Activated CD4-positive, alpha-beta memory T cell treated with anti-CD3 and anti-CD28 coated beads, Interleukin-2, amount 10 ng/mL, durations not matched to agents 7 days and 5 days (primary cell): ENCODE measurements around the gene CYP4F12. TPM values are rescaled to one million over a fixed set of nuclear protein-coding genes. Genes with fewer than 3 reads are reported as not detected.
"Not testable (repeated sequence)": the region's sequence is repeated elsewhere in the genome, so short reads cannot be mapped to it uniquely, and the experiment has no call there.

Experiments used
- CTCF ChIA-PET: fragments of 350-600 bp; sonication (Branson Sonifier 250); formaldehyde crosslinking; loops from one replicate; lab custom pipeline; 2021; ENCODE audit warnings: antibody characterized with exemption, inconsistent platforms; lab: Charles Lee
- POLR2A ChIA-PET: fragments of 350-600 bp; sonication (Branson Sonifier 250); formaldehyde crosslinking; loops from one replicate; lab custom pipeline; 2021; ENCODE audit warnings: antibody characterized with exemption; lab: Charles Lee
- DNase-seq: peaks from one replicate; pipeline ENCODE4 v3.0.0-alpha.2; 2020
- H3K27ac Mint-ChIP-seq: one replicate; pipeline ENCODE4 v1.8.0; 2021; ENCODE audit warnings: mild to moderate bottlenecking, mixed read lengths
- H3K27me3 Mint-ChIP-seq: one replicate; pipeline ENCODE4 v1.8.0; 2021; ENCODE audit warnings: mixed read lengths
- H3K36me3 Mint-ChIP-seq: one replicate; pipeline ENCODE4 v1.8.0; 2021; ENCODE audit warnings: low read depth, mixed read lengths
- H3K4me1 Mint-ChIP-seq: one replicate; pipeline ENCODE4 v1.8.0; 2021; ENCODE audit warnings: mixed read lengths
- H3K4me3 Mint-ChIP-seq: one replicate; pipeline ENCODE4 v1.8.0; 2021; ENCODE audit warnings: mild to moderate bottlenecking, mixed read lengths
- H3K9me3 Mint-ChIP-seq: one replicate; pipeline ENCODE4 v1.8.0; 2021; ENCODE audit warnings: mixed read lengths
- total RNA-seq, 2 experiments: library from RNA; stranded (reverse); gene quantifications; one replicate each; pipeline ENCODE4 v1.2.3, GENCODE V29; 2021

Gene CYP4F12
- total RNA-seq, 2 experiments from 2014 or later, result not detected

DNA sequence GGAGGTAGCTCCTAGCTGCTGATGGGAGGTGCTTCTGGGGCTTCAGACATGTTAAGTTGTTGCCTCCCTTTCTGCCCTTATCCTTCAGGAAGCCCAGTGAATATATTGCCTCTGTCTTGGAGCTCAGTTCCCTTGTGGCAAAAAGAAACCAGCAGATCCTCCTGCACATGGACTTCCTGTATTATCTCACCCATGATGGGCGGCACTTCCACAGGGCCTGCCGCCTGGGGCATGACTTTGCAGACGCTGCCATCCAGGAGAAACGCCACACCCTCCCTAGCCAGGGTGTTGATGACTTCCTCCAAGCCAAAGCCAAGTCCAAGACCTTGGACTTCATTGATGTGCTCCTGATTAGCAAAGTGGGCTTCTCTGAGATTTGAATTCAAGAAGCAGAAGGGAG is 6.0 kb upstream of the CYP4F12 start:
- no peak overlapping the region for H3K4me3 Mint-ChIP-seq
- CTCF ChIA-PET, result no interaction called here
- no peaks in the 10 kb centered on the region for H3K36me3 Mint-ChIP-seq
- H3K9me3 Mint-ChIP-seq, result no peaks in the 10 kb centered on the region
- H3K27ac Mint-ChIP-seq, result no peak overlapping the region
- POLR2A ChIA-PET, result no interaction called here
- DNase-seq, result no peak
- peaks cover 3% of the 10 kb centered on the region for H3K27me3 Mint-ChIP-seq
- H3K4me1 Mint-ChIP-seq, result no peaks in the 10 kb centered on the region

GRCh38 chr19:15669440-15669839 is 3.4 kb upstream of the CYP4F12 start:
- no peak overlapping the region for H3K4me3 Mint-ChIP-seq
- DNase-seq, result no peak
- H3K27me3 Mint-ChIP-seq, result no peaks in the 10 kb centered on the region
- peaks cover 1% of the 10 kb centered on the region for H3K9me3 Mint-ChIP-seq
- CTCF ChIA-PET, result no interaction called here
- POLR2A ChIA-PET, result no interaction called here
- no peak overlapping the region for H3K27ac Mint-ChIP-seq
- no peaks in the 10 kb centered on the region for H3K36me3 Mint-ChIP-seq
- H3K4me1 Mint-ChIP-seq, result no peaks in the 10 kb centered on the region

DNA sequence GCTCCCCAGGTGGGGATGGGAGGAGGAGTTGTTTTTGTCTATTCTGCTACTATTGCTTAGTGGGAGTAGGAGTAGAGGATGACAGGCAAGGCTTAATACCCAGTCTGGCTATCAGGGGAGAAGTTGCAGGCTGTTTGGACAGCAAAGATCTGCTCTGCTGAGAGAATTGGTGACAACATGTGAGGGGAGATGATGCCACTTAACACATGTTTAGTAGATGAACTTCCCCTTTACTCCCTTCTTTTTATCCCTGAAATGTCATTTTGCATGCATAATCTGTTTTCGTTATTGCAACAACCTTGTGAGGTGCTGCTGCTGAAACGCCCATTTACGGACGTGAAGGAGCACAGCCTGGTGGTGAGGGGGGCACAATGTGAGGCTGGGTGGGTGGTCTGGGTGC is 3.0 kb upstream of the CYP4F12 start:
- CTCF ChIA-PET, result no interaction called here
- DNase-seq, result no peak
- H3K4me3 Mint-ChIP-seq, result no peak overlapping the region
- H3K4me1 Mint-ChIP-seq, result no peaks in the 10 kb centered on the region
- POLR2A ChIA-PET, result no interaction called here
- H3K27ac Mint-ChIP-seq, result no peak overlapping the region
- H3K36me3 Mint-ChIP-seq, result no peaks in the 10 kb centered on the region
- peaks cover 3% of the 10 kb centered on the region for H3K9me3 Mint-ChIP-seq
- H3K27me3 Mint-ChIP-seq, result no peaks in the 10 kb centered on the region

- POLR2A ChIA-PET, result no interaction called here
- peaks cover 4% of the 10 kb centered on the region for H3K9me3 Mint-ChIP-seq
- H3K4me1 Mint-ChIP-seq, result no peaks in the 10 kb centered on the region
These were observed 1.6 kb upstream of the CYP4F12 start for GRCh38 chr19:15671237-15671821.

DNA sequence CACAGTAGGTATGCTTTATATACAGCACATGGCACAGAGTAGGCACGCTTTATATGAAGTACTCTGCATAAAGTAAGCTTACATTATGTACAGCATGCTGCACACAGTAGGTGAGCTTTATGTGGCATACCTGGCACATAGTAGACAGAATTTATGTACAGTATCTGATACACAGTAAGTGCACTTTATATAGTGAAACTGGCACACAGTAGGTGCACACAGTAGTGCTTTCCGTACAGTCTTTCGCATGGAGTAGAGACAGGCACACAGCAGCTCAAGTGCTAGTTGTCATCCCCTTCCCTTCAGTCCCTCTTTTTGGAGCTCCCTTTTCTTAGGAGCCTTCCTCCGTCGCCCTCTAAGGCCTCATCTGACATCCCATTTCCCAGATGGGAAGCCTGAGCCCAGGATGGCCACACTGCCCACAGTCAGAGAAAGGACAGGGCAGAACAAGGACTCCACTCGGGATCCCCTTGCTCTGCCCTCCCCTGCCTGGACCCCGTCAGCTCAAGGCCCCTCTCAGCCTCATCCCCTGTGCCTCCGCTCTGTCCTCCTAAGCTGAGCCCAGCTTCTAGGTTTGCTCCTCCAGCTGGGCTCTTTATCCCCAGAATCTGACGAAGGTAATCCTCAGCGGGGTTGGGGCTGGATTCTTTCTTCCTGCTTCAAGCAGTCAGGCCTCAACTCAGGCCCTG is 852 bp upstream of the CYP4F12 start:
- Mint-ChIP-seq H3K27me3 (no peaks in the 10 kb centered on the region), H3K4me3 (no peak overlapping the region), H3K36me3 (no peaks in the 10 kb centered on the region), H3K27ac (no peak overlapping the region), H3K9me3 (peaks cover 7% of the 10 kb centered on the region), H3K4me1 (no peaks in the 10 kb centered on the region)
- no peak for DNase-seq
- CTCF ChIA-PET, result no interaction called here
- POLR2A ChIA-PET, result no interaction called here

More at GRCh38 chr19:15671237-15671821, 1.6 kb upstream of the CYP4F12 start:
- Mint-ChIP-seq H3K27me3 (no peaks in the 10 kb centered on the region), H3K36me3 (no peaks in the 10 kb centered on the region), H3K4me3 (no peak overlapping the region), H3K27ac (no peak overlapping the region)
- DNase-seq, result no peak
- CTCF ChIA-PET, result no interaction called here

GRCh38 chr19:15673176-15673654 is 328 bp downstream of the CYP4F12 start:
- ChIA-PET POLR2A (no interaction called here), CTCF (no interaction called here)
- peaks cover 14% of the 10 kb centered on the region for H3K9me3 Mint-ChIP-seq
- H3K4me3 Mint-ChIP-seq, result no peak overlapping the region
- no peaks in the 10 kb centered on the region for H3K27me3 Mint-ChIP-seq
- H3K27ac Mint-ChIP-seq, result no peak overlapping the region
- no peaks in the 10 kb centered on the region for H3K4me1 Mint-ChIP-seq
- no peak for DNase-seq
- H3K36me3 Mint-ChIP-seq, result no peaks in the 10 kb centered on the region

- H3K36me3 Mint-ChIP-seq, result no peaks in the 10 kb centered on the region
- no peak overlapping the region for H3K27ac Mint-ChIP-seq
- CTCF ChIA-PET, result no interaction called here
- no peak overlapping the region for H3K4me3 Mint-ChIP-seq
- no peak for DNase-seq
- POLR2A ChIA-PET, result no interaction called here
- peaks cover 19% of the 10 kb centered on the region for H3K9me3 Mint-ChIP-seq
- no peaks in the 10 kb centered on the region for H3K27me3 Mint-ChIP-seq
- H3K4me1 Mint-ChIP-seq, result no peaks in the 10 kb centered on the region
These were observed 2.7 kb downstream of the CYP4F12 start for GRCh38 chr19:15675560-15675959.

- no peak overlapping the region for H3K27ac Mint-ChIP-seq
- no peaks in the 10 kb centered on the region for H3K4me1 Mint-ChIP-seq
- H3K27me3 Mint-ChIP-seq, result no peaks in the 10 kb centered on the region
- ChIA-PET POLR2A (no interaction called here), CTCF (no interaction called here)
- H3K9me3 Mint-ChIP-seq, result peaks cover 19% of the 10 kb centered on the region
- H3K4me3 Mint-ChIP-seq, result no peak overlapping the region
- no peak for DNase-seq
- H3K36me3 Mint-ChIP-seq, result no peaks in the 10 kb centered on the region
These were observed 6.2 kb downstream of the CYP4F12 start for GRCh38 chr19:15679089-15679488.

DNA sequence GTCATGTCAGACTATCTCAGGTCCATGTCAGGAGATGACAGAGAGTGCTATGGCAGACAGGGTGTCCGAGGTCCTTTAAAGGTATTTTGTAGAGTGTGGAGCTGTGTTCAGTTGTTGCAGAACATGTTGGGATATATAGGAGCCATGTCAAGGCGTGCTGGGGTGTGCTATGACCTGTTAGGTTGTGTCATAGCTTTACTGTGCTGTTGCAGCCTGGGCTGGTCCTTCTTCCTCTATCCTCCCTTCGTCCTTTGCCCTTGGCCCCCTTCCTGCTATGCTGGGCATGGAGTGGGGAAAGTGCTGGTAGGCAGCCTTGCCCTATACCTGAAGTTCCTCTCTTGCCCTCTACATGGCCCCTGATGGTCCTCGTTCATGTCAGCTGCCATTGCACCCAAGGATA is 7.0 kb downstream of the CYP4F12 start:
- H3K4me1 Mint-ChIP-seq, H3K27me3 Mint-ChIP-seq, DNase-seq, H3K27ac Mint-ChIP-seq, POLR2A ChIA-PET, CTCF ChIA-PET, H3K4me3 Mint-ChIP-seq, H3K36me3 Mint-ChIP-seq: not testable (repeated sequence)
- peaks cover 16% of the 10 kb centered on the region for H3K9me3 Mint-ChIP-seq

GRCh38 chr19:15680478-15681322 is 7.8 kb downstream of the CYP4F12 start:
- no peaks in the 10 kb centered on the region for H3K27me3 Mint-ChIP-seq
- no peaks in the 10 kb centered on the region for H3K36me3 Mint-ChIP-seq
- DNase-seq, result no peak
- POLR2A ChIA-PET, result no interaction called here
- H3K4me3 Mint-ChIP-seq, result no peak overlapping the region
- CTCF ChIA-PET, result no interaction called here
- no peak overlapping the region for H3K27ac Mint-ChIP-seq
- H3K4me1 Mint-ChIP-seq, result no peaks in the 10 kb centered on the region
- H3K9me3 Mint-ChIP-seq, result peaks cover 14% of the 10 kb centered on the region

GRCh38 chr19:15683411-15683810 is 10.5 kb downstream of the CYP4F12 start:
- Mint-ChIP-seq H3K4me3 (no peak overlapping the region), H3K9me3 (peaks cover 3% of the 10 kb centered on the region), H3K27me3 (no peaks in the 10 kb centered on the region), H3K4me1 (no peaks in the 10 kb centered on the region), H3K36me3 (no peaks in the 10 kb centered on the region), H3K27ac (no peak overlapping the region)
- POLR2A ChIA-PET, result no interaction called here
- CTCF ChIA-PET, result no interaction called here
- no peak for DNase-seq

DNA sequence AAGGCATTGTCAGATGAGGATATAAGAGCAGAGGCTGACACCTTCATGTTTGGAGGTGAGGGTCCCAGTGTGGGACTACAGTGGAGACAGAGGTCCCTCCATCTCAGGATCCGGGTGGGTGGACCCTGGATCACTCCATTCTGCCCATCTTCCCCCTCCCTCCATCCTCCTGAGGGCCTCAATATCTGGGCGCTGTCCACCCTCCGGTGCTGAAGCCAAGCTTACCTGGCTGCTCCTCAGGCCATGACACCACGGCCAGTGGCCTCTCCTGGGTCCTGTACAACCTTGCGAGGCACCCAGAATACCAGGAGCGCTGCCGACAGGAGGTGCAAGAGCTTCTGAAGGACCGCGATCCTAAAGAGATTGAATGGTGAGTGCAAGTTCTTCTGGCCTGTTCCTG is 11.9 kb downstream of the CYP4F12 start:
- ChIA-PET POLR2A (no interaction called here), CTCF (no interaction called here)
- Mint-ChIP-seq H3K27ac (no peak overlapping the region), H3K4me1 (no peaks in the 10 kb centered on the region), H3K27me3 (peaks cover 2% of the 10 kb centered on the region), H3K4me3 (no peak overlapping the region), H3K9me3 (no peaks in the 10 kb centered on the region), H3K36me3 (no peaks in the 10 kb centered on the region)
- DNase-seq, result no peak

- H3K4me3 Mint-ChIP-seq, result no peak overlapping the region
- CTCF ChIA-PET, result no interaction called here
- H3K36me3 Mint-ChIP-seq, result no peaks in the 10 kb centered on the region
- POLR2A ChIA-PET, result no interaction called here
- H3K9me3 Mint-ChIP-seq, result no peaks in the 10 kb centered on the region
- no peaks in the 10 kb centered on the region for H3K4me1 Mint-ChIP-seq
- H3K27ac Mint-ChIP-seq, result no peak overlapping the region
- peaks cover 6% of the 10 kb centered on the region for H3K27me3 Mint-ChIP-seq
- no peak for DNase-seq
These were observed 23.8 kb downstream of the CYP4F12 start for GRCh38 chr19:15696654-15697194.
